PFSK-1 (cell line): ENCODE data around the gene RBM17.

Experiments
- FOXP2 ChIP-seq: optimal IDR thresholded peaks from 2 replicates; pipeline ENCODE3; 2011; ENCODE audit warnings: borderline replicate concordance, control low read depth, inconsistent platforms; ENCODE audit not compliant: insufficient read depth; ENCODE audit errors: extremely low read length, extremely low read depth
- POLR2AphosphoS5 ChIP-seq: IDR thresholded peaks from 2 replicates; pipeline ENCODE4 v1.6.1; 2012; ENCODE audit warnings: low read depth, mild to moderate bottlenecking, control low read depth, low read length, moderate library complexity
- SIN3A ChIP-seq: IDR thresholded peaks from 2 replicates; pipeline ENCODE4 v1.6.1; 2012; ENCODE audit warnings: mild to moderate bottlenecking, low read length, moderate library complexity, borderline replicate concordance; ENCODE audit not compliant: insufficient read depth
- TAF1 ChIP-seq: IDR thresholded peaks from 2 replicates; pipeline ENCODE4 v1.6.1; 2012; ENCODE audit warnings: low read length, control low read depth, borderline replicate concordance; ENCODE audit not compliant: insufficient read depth
- TF ChIP-seq, protein P1 (sequence below), 2 experiments: IDR thresholded peaks; 2 replicates each; pipeline versions ENCODE4 v1.6.1 to v1.8.0; 2011 to 2012; ENCODE audit warnings: low read depth in 2 of 2, low read length in 2 of 2, control low read depth in 1 of 2, inconsistent platforms in 1 of 2, mild to moderate bottlenecking in 1 of 2, moderate library complexity in 1 of 2; ENCODE audit not compliant: insufficient read depth in 1 of 2

DNA sequence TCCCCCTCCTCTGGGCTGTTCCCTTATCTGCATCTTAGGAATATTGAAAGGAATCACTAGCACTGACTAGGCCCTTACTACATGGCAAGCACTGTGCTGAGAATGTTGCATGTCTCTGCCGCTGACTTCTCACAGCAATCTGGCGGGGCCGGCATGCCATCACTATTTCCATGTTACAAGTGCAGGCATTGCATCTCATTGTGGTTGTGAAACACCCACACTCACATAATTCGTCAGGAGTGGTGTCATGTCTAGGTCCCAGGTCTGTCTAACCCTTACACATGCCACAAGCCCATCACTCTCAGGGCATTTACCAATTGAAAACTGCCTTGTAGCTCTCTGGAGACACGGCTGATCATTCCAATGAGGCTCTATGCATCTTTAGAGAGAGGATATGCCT lies 18.2 kb upstream of the RBM17 start:
- TF ChIP-seq TAF1 = no peak
- no peak for TF ChIP-seq POLR2AphosphoS5
- TF ChIP-seq SIN3A = no peak
- TF ChIP-seq, protein P1, sequence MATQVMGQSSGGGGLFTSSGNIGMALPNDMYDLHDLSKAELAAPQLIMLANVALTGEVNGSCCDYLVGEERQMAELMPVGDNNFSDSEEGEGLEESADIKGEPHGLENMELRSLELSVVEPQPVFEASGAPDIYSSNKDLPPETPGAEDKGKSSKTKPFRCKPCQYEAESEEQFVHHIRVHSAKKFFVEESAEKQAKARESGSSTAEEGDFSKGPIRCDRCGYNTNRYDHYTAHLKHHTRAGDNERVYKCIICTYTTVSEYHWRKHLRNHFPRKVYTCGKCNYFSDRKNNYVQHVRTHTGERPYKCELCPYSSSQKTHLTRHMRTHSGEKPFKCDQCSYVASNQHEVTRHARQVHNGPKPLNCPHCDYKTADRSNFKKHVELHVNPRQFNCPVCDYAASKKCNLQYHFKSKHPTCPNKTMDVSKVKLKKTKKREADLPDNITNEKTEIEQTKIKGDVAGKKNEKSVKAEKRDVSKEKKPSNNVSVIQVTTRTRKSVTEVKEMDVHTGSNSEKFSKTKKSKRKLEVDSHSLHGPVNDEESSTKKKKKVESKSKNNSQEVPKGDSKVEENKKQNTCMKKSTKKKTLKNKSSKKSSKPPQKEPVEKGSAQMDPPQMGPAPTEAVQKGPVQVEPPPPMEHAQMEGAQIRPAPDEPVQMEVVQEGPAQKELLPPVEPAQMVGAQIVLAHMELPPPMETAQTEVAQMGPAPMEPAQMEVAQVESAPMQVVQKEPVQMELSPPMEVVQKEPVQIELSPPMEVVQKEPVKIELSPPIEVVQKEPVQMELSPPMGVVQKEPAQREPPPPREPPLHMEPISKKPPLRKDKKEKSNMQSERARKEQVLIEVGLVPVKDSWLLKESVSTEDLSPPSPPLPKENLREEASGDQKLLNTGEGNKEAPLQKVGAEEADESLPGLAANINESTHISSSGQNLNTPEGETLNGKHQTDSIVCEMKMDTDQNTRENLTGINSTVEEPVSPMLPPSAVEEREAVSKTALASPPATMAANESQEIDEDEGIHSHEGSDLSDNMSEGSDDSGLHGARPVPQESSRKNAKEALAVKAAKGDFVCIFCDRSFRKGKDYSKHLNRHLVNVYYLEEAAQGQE (IDR thresholded peaks at IDR 0.05; ENCODE audit: insufficient read depth in 1 of 2, low read depth in 2 of 2, low read length in 2 of 2) = no peak
- TF ChIP-seq FOXP2 = no peak
